HG03045 (cell line): ENCODE data around the gene SBF2.
A peak's percentile ranks its signal among the peaks of the same experiment; 100 is the strongest.
"Not testable (repeated sequence)": the region's sequence is repeated elsewhere in the genome, so short reads cannot be mapped to it uniquely, and the experiment has no call there.

Source experiments
- ATAC-seq: cut with Tn5 transposase; IDR thresholded peaks from one replicate; pipeline ENCODE4 v1.9.1; 2021; ENCODE audit warnings: mild to moderate bottlenecking, moderate library complexity; ENCODE audit not compliant: unreplicated experiment

The SBF2 gene

GRCh38 chr11:9759519-9760192 is 534.4 kb downstream of the SBF2 start:
- ATAC-seq, result no peak

- peak; percentile 41 for ATAC-seq
Observed at GRCh38 chr11:9758637-9759518, 535.1 kb downstream of the SBF2 start.

GRCh38 chr11:9757809-9758636 is 536.0 kb downstream of the SBF2 start:
- peak; percentile 66 for ATAC-seq

GRCh38 chr11:9756878-9757277 is 537.1 kb downstream of the SBF2 start:
- ATAC-seq, result no peak

GRCh38 chr11:9756461-9756860 is 537.6 kb downstream of the SBF2 start:
- ATAC-seq, result no peak

- ATAC-seq, result no peak
Observed at GRCh38 chr11:9755561-9756185, 538.3 kb downstream of the SBF2 start.

- ATAC-seq, result no peak
Observed at GRCh38 chr11:9754010-9754471, 540.0 kb downstream of the SBF2 start.

- no peak for ATAC-seq
Observed at GRCh38 chr11:9753021-9753420, 541.0 kb downstream of the SBF2 start.

- no peak for ATAC-seq
Observed at GRCh38 chr11:9752091-9752490, 541.9 kb downstream of the SBF2 start.

- ATAC-seq, result no peak
Observed at GRCh38 chr11:9750551-9750950, 543.5 kb downstream of the SBF2 start.

GRCh38 chr11:9748361-9748970 is 545.6 kb downstream of the SBF2 start:
- ATAC-seq, result peak; percentile 81

- no peak for ATAC-seq
Observed at GRCh38 chr11:9747828-9748227, 546.2 kb downstream of the SBF2 start.

- no peak for ATAC-seq
Observed at GRCh38 chr11:9747229-9747628, 546.8 kb downstream of the SBF2 start.

- ATAC-seq, result peak; percentile 42
Observed at GRCh38 chr11:9745411-9746211, 548.4 kb downstream of the SBF2 start.

GRCh38 chr11:9743512-9743911 is 550.5 kb downstream of the SBF2 start:
- not testable (repeated sequence) for ATAC-seq

GRCh38 chr11:9741260-9741659 is 552.8 kb downstream of the SBF2 start:
- no peak for ATAC-seq

- ATAC-seq, result no peak
Observed at GRCh38 chr11:9740202-9740883, 553.7 kb downstream of the SBF2 start.

GRCh38 chr11:9739123-9739900 is 554.7 kb downstream of the SBF2 start:
- peak; percentile 47 for ATAC-seq
